Measurements from ENCODE around the gene TUBB4B.

- TF ChIP-seq EZH2 (IDR thresholded peaks at IDR 0.05; ENCODE audit: insufficient read depth, poor library complexity, severe bottlenecking) (no peak), EZH2phosphoT487 (IDR thresholded peaks at IDR 0.05; ENCODE audit: insufficient read depth, low read depth) (no peak)
Observed at GRCh38 chr9:137275588-137276472, 34.7 kb downstream of the TUBB4B start.
